Activated T-helper 9 cell treated with anti-CD3 and anti-CD28 coated beads, Interleukin-2, amount 50 U/mL, for 16 hours (primary cell): ENCODE measurements around the gene CNTN5.

Experiments
- DNase-seq: peaks from one replicate; pipeline ENCODE4 v3.0.0-alpha.2; 2020; ENCODE audit warnings: low read depth

Gene CNTN5

GRCh38 chr11:100094121-100094865 is 1073.5 kb downstream of the CNTN5 start:
- DNase-seq, result no peak

GRCh38 chr11:100095809-100096208 is 1075.1 kb downstream of the CNTN5 start:
- no peak for DNase-seq

- no peak for DNase-seq
These were observed 1077.8 kb downstream of the CNTN5 start for GRCh38 chr11:100098560-100098959.

GRCh38 chr11:100105255-100105981 is 1084.7 kb downstream of the CNTN5 start:
- DNase-seq, result no peak

- no peak for DNase-seq
These were observed 1085.2 kb downstream of the CNTN5 start for GRCh38 chr11:100105982-100106358.

GRCh38 chr11:100119176-100119575 is 1098.4 kb downstream of the CNTN5 start:
- DNase-seq, result no peak

GRCh38 chr11:100133114-100133513 is 1112.4 kb downstream of the CNTN5 start:
- no peak for DNase-seq

GRCh38 chr11:100141201-100141600 is 1120.5 kb downstream of the CNTN5 start:
- no peak for DNase-seq

- no peak for DNase-seq
These were observed 1131.2 kb downstream of the CNTN5 start for GRCh38 chr11:100151944-100152343.

GRCh38 chr11:100152766-100153165 is 1132.0 kb downstream of the CNTN5 start:
- no peak for DNase-seq

GRCh38 chr11:100163471-100163870 is 1142.7 kb downstream of the CNTN5 start:
- DNase-seq, result no peak

- no peak for DNase-seq
These were observed 1154.1 kb downstream of the CNTN5 start for GRCh38 chr11:100174881-100175280.

- no peak for DNase-seq
These were observed 1155.7 kb downstream of the CNTN5 start for GRCh38 chr11:100176456-100176855.

GRCh38 chr11:100177651-100178050 is 1156.9 kb downstream of the CNTN5 start:
- no peak for DNase-seq

- DNase-seq, result no peak
These were observed 1161.6 kb downstream of the CNTN5 start for GRCh38 chr11:100182350-100182749.

GRCh38 chr11:100182927-100183326 is 1162.2 kb downstream of the CNTN5 start:
- DNase-seq, result no peak

- DNase-seq, result no peak
These were observed 1164.8 kb downstream of the CNTN5 start for GRCh38 chr11:100185588-100185987.

GRCh38 chr11:100188137-100188783 is 1167.5 kb downstream of the CNTN5 start:
- DNase-seq, result no peak

GRCh38 chr11:100190395-100190794 is 1169.6 kb downstream of the CNTN5 start:
- no peak for DNase-seq

- no peak for DNase-seq
These were observed 1171.4 kb downstream of the CNTN5 start for GRCh38 chr11:100192181-100192580.

- DNase-seq, result no peak
These were observed 1183.0 kb downstream of the CNTN5 start for GRCh38 chr11:100203789-100204188.

- DNase-seq, result no peak
These were observed 1185.2 kb downstream of the CNTN5 start for GRCh38 chr11:100205926-100206325.

GRCh38 chr11:100208207-100208606 is 1187.5 kb downstream of the CNTN5 start:
- DNase-seq, result no peak
